HG02884 (cell line): ENCODE results near the gene SHISAL1.
"Not testable (repeated sequence)": the region's sequence is repeated elsewhere in the genome, so short reads cannot be mapped to it uniquely, and the experiment has no call there.

Source experiments
- ATAC-seq: cut with Tn5 transposase; IDR thresholded peaks from one replicate; pipeline ENCODE4 v1.9.1; 2021; ENCODE audit warnings: mild to moderate bottlenecking, moderate library complexity; ENCODE audit not compliant: unreplicated experiment

The SHISAL1 gene

DNA sequence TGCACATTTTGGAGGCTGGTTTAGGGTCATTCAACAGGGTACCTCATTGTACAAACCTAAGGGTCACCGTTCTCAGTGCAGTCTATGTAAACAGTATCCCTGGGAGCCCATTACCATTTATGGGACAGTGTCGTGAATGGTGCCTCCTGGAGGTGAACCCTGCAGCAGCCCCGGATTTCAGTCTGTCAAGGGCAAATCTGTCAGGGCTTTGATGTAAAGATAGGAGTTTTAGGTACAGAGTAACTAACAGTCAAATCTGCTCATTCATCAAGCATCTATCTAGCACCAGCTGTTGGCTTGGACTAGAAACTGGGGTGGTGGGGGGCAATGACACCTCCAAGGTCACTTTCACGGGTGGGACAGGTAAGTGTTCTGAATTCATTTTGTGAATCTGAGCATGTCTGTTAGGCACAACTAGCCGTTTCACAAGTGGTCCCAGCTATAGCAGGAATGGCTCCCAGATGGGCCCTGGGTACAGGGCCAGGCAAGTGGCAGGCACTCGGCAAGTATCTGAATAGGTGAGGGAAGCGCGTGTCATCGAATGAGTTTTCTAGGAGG lies 68.4 kb downstream of the SHISAL1 start:
- no peak for ATAC-seq

DNA sequence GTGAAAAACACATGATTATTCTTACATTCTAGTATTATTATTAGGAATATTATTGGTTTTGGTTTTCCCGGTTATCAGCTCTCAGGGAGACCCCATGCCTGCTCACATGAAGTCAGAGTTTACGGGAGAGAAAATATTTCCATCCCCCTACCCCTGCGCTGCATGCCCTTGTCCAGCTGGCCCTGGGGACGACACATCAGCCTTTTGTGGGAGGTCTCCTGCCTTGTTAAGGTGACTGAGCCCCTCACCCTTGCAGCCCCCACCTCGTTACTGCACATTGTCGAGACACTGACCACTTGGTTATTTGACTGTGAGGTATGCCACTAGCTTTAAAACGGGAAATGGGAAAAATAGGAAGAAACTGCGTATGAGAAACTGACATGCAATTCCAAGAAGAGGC lies 69.0 kb downstream of the SHISAL1 start:
- no peak for ATAC-seq

DNA sequence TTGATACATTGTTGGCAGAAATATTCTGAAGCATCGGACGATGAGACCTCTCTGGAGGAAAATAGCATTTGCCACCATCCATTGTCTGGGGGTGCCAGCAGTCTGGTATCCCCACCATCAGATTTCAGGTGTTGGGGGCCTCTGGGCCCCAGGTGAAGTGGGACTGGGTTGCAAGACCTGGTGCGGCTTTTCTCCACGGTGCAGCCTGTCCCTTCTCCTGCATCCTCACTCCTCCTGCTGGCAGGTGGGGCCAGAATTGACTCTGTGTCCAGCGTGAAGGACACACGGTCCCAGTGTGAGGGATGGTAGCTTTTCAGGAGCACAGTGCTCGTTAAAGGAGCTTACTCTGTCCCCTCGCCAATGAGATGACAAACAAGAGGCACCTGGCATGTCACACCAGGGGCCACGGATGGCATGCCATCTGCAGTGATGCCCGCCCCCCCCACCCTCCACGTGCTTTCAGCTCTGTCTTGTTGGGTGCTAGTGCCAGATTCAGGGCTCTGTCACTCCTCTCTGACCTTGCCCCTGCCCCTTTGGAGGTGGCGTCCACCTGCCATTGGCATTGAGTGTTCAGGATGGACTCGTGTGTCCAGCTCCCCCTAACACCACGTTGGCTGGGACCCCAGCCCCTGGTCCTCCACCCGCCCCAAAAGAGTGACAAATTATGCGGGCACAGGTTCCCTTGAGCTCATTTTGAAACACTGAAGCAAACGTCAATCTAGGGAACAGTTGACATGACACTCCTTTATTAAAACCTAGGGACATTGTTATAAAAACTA lies 69.6 kb downstream of the SHISAL1 start:
- ATAC-seq, result no peak

DNA sequence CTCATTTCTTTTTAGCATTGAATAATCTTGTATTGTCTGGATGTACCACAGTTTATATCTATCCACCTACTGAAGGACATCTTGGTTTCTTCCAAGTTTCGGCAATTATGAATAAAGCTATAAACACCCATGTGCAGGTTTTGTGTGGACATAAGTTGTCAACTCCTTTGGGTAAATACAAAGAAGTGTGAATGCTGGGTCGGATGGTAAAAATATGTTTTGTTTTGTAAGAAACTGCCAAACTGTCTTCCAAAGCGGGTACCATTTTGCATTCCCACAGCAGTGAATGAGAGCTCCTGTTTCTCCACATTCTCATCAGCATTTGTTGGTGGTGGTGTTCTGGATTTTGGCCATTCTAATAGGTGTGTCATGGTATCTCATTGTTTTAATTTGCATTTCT lies 71.6 kb downstream of the SHISAL1 start:
- not testable (repeated sequence) for ATAC-seq

DNA sequence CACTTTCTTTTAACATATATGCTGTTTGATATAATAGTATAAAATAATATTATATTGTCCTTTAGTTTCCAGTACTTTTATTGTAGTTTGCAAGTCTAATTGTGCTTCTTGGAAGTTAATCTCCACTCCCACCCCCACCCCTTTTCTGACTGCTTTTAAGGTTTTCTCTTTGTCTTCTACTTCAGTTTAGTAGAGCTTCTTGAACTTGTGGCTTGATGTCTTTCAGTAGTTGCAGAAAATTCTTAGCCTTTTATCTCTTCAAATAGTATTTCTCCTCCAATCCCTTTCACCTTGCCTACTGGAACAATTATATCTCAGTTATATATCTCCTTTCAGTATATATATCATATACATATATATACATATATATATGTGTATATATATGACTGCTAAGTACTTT lies 75.5 kb downstream of the SHISAL1 start:
- ATAC-seq, result no peak

DNA sequence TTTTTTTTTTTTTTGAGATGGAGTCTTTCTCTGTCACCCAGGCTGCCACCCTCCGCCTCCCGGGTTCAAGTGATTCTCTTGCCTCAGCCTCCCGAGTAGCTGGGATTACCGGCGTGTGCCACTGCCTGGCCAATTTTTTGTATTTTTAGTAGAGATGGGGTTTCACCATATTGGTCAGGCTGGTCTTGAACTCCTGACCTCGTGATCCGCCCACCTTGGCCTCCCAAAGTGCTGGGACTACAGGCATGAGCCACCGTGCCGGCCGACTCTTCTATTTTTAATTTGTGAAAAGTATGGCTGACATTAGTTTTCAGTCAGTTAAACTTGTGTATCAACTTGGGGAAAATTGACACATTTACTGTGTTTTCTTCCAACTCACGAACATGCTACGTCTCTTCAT lies 78.4 kb downstream of the SHISAL1 start:
- not testable (repeated sequence) for ATAC-seq

DNA sequence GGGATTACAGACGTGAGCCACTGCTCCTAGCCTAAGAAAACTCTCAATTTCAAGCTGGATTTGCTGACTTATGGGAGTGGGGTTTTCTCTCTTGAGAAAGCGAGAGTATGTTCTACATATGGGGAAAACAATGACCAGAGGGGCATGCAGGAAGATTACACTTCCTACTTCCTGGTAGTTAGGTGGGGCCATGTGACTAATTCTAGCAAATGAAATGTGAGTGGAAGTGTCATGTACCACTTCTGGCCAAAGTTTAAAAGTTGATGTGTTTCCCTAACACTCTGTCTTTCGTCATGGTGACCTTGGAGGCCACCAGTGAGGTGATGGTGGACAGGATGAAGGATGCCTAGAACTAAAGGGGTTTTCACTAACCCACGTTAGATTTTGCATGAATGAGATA lies 81.5 kb downstream of the SHISAL1 start:
- no peak for ATAC-seq

DNA sequence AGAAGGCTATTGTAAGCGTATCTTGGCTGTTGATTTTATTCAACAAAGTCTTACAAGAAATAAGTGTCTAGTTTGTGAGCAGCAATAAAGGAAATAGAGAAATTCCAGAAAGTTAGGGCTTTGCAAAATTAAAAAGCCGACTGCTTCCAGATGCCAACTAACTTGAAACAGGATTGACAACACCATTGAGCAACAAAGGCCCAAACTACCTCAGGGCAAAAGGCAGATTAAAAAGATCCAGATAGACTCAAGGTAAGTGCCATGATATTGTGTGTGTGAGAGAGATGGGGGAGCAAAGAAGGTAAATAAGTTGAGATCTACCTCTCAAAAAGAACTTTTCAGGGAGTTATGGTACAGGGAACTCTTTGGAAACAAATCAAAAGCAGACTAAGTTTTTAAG lies 82.9 kb downstream of the SHISAL1 start:
- no peak for ATAC-seq

DNA sequence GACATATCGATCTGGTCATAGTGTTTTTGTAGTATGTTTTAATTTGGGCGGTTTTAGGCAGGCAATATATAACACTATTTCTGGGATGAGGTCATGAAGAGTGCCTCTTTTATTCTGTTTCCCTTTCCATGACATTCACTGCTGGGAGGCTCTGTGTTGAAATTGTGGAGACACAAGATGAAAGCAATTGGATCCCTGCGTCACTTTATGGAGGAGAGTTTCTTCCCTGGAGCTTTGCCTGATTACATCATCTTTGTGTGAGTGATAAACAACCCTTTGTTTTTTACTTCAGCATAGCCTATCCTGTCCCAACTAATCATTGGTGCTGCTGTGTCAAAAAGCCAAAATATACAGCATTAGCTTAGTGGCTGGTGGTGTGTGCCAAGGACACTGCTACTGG lies 83.4 kb downstream of the SHISAL1 start:
- ATAC-seq, result no peak

DNA sequence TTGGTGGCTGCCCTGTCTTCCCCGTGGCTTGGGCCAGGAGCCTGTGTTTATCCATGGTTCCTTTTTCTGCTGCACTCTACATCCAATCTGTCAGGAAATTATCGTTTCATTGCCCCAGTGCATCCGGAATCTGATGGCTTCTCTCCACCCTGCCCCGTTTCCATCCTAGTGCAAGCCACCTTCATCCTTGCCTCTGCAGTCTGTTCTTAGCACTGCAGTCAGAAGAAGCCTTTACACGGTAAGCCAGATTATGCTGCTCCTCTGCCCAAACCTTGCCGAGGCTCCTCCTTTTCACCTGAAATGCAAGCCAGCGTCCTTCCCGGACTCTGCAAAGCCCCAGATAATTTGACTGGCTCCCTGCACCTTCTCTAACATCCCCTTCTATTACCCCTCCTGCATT lies 86.9 kb downstream of the SHISAL1 start:
- ATAC-seq, result no peak

DNA sequence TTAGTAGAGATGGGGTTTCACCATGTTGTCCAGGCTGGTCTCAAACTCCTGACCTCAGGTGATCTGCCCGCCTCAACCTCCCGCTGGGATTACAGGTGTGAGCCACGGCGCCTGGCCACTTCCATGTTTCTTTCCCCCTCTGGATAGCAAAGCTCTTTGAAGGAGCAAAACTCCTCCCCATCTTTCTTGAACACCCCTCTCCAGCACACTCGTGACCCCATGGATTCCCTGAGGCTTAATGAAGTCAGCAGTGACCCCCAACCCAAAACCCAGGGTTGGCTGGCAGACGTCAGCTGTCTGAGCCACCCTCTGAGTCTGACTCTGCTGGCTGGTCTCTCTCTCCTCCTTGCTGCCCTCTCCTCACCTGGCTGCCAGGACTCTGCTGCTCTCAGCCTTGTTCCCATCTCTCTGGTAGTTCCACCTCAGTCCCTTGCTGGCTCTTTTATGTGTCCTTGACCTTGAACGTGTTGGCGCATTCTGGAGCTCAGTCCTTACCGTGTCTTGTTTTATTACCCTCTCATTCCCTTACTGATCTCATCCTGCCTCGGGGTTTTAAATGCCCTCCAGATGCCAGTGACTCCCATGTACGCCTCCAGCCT lies 87.6 kb downstream of the SHISAL1 start:
- no peak for ATAC-seq

DNA sequence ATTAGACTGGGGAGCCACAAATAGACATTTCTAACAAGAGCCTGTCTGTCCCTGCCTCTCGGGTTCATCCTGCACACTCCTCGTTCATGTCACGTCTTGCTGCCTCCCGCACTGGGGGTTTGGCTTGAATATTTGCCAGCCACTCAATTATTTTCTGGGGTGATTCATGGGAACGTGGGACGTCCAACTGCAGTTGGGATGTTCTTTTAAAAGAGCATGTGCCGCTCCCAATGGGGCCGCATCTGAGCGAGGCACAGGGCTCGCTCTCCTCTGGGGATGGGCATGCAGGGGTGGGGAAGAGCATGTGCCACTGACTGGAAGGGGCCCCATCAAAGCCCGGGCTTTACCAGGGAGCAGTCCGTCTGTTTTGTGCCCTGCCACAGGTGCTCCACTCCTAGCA lies 88.6 kb downstream of the SHISAL1 start:
- ATAC-seq, result no peak

DNA sequence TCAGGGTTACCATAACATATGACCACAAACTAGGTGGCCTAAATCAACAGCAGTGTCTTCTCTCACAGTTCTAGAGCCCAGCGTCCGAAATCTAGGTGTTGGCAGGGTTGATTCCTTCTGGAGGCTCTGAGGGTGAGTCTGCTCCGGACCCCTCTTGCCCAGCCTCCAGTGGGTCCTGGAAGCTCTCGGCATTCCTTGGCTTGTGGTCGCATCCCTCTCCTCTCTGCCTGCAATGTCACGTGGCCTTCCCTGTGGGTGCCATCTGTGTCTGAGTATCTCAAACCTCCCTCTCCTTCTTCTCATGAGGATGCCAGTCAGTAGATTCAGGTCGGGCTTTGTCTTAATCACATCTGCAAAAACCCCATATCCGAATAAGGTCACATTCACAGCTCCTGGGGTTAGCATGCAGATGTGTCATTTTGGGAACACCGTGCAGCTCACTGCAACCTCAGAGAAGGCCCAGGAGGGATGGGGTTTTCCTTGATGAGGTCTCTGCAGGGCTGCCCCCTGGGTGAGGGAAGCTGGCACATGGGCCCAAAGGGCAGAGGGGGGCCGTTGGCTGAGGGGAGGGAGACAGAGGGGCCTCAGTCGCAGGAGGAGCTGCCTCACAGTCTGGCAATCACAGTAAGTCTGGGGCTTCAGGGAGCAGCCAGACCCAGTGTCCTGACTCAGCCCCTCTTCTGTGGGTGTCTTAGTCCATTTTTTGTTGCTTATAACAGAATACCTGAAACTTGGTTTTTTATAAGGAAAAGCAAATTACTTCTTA lies 90.9 kb downstream of the SHISAL1 start:
- no peak for ATAC-seq

DNA sequence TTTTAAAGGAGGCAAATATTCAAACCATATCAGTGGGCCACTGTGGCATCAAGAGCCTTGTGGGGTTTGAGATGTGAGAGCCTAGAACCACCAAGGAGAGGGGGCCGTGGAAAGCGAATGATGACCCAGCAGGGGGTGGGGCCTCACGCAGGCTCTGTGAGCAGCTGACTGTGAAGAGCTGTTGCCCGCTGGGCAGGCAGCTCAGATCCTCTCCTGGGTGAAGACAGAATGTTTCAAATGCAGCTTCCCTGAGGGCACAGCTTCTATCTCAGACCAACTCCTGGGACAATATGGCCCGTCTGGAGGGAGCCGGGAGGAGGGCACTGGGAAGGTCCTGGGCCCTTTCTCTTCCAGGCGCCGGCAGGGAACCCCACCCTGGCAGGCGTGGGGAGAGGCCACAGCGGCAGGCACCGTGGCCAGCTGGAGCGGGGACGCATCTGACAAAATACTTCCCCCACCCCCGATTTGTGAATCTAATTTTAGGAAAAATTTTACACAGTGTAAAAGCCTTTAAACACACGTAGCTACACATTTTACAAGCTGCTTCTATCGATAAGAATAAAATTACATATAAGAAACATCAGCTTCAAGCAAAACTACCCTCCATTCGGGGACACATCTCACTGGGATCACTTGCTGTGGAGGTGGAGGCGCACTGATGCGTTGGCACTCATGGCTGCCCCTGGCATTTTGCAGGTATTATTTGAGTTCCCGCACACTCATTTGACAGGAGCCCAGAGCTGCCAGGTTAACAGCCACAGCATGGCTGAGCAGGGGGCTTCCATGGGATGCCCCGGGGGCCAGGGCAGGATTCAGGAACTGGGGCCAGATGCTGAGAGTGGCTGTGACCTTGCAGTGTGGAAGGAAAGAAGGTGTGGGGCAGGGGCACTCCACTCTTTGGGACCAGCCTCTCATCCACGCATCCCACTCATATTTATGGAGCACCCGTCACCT lies 91.7 kb downstream of the SHISAL1 start:
- ATAC-seq, result no peak

DNA sequence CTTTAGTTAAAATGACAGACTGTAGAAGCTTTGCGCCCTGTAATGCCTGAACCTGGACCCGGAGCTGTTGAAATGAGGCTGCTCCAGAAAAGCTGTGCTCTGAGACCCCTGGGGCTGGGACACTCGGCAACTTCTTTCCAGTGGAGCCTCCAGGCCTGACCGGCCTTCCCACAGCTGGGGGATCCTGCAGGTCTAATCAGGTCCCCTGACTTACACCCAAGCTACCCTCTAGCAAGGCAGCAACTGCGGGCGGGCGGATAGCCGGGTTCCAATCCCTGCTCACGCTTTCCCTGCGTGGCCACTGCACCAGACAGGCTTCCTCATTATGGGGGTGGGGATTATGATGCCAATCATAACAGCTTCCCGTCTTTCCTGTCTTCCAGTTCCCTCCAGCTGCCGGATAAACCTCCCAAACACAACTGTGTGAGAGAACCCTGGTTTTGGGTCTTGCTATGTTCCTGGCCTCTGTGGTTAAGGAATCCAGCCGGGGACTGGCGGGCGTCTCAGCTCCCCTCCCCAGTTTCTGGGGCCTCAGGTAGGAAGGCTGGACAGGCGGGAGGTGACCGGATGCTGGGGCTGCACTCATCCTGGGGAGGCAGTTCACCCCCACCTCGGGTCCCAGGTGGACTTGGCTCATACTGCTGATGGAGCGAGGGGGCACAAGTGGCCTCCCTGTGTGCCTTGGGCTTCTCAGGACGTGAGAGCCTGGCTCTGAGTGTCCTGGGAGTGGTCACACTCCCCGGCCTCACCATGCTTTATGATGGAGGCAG lies 93.5 kb downstream of the SHISAL1 start:
- ATAC-seq, result no peak

DNA sequence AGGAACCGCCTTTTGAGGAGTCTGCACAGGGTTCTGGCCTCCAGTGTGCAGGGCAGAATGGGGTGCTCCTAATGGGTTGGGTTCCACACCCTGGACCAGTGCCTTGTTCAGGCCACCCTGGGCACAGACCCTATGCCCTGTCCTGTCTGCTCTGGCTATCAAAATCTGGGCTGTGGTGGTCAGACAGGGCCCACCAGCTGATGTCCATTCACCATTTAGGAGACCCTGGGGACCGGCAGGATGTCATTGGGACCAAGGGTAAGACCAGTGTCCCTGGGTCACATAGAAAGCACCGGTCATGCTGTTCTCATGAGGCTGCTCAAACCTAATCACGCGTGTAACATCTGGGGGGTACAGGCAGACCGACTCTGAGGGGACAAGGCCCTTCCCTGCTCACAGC lies 94.7 kb downstream of the SHISAL1 start:
- no peak for ATAC-seq

DNA sequence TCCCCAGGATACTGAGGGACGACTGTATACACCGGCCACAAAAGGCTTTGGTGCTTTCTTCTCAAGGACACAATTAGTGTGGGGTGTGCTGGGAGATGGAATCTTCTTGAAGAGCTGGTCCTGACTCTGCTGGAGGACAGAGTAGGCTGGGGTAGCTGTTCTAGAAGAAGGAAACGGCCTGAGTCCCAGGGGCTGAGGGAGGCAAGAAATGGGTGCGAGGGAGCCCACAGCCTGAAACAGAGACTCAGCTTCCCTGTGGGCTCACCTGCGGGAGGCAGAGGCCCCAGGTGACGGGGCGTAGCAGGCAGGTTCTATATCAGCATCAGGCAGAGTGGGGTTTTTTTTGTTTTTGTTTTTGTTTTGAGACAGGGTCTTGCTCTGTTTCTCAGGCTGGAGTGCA lies 95.4 kb downstream of the SHISAL1 start:
- no peak for ATAC-seq

DNA sequence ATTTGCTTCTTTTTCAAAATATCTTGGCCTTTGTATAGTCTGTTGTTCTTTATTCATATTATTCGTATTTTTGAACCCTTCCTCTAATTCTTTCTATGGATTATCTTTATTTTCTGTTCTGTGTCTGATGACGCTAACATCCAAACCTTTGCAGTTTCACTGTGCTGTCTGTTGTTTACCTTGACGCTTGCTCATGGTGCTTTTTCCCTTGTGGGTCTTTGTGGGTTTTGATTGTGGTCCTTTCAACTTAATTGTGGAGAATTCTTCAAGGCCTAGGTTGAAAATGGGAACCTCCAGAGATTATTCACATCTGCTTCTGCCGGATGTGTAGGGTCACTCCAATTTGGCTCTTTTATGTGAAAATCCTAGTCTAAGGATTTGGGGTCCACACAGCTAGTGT lies 97.5 kb downstream of the SHISAL1 start:
- no peak for ATAC-seq

DNA sequence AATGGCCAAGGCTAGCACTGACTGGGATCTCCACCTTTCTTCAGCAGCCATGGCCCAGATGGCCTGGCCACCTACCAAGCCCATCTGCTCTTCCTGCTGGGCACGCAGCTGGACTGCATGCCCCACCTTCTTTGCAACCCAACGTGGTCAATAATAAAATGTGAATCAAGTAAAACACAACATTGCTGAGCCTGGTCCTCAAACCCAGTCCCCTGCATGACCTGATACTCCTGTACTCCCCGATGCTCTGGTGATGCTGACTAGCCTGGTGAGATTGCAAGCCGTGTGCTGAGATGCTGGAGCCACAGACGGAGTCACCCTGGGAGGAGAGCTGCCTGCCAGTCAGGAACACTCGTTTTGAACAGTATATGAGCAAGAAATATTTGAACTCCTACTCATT lies 98.0 kb downstream of the SHISAL1 start:
- ATAC-seq, result no peak

DNA sequence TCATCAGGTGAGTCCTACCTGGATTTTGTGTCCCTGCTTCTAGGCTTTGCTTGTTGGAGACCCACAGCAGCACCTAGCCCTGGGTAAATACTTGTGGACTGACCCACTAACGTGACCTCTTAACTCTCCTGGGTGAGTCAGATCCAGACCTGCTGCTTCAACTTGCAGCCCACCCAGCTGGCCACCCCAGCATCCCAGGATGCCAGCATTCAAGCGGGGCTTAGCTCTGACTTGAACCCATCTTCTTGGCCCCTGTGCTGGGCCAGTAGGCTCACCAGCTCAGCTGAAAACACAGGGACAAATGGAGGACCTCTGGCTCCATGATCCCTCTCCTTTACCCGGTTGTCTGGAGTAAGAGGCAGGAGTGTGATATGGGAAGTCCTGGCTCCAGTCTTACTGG lies 98.6 kb downstream of the SHISAL1 start:
- ATAC-seq, result no peak
